Natural killer cell treated with Interleukin-12 subunit alpha and Interleukin-12 subunit beta and Interleukin-15 and Interleukin-18, amount 100 ng/mL, for 72 hours (primary cell): ENCODE results near the gene NYNRIN. TPM values are rescaled to one million over a fixed set of nuclear protein-coding genes. Genes with fewer than 3 reads are reported as not detected.

ENCODE experiments used
- ATAC-seq, 2 donors: fragments of 150-1000 bp; cut with Tn5 transposase in 1 of 2; sonication (Bioruptor Pico), chemical (Tn5 transposase) in 1 of 2; 2 replicates each; pipeline ENCODE4 v1.10.0; 2021
- DNase-seq: peaks from one replicate; pipeline ENCODE4 v3.0.0; 2022; ENCODE audit warnings: low spot score
- H3K27ac Mint-ChIP-seq, 2 donors: 1 replicate in 1 of 2; 2 replicates in 1 of 2; pipeline ENCODE4 v1.8.0; 2022; ENCODE audit warnings: mixed read lengths in 2 of 2, mild to moderate bottlenecking in 1 of 2, moderate library complexity in 1 of 2
- H3K27me3 Mint-ChIP-seq, 2 donors: 1 replicate in 1 of 2; 2 replicates in 1 of 2; pipeline ENCODE4 v1.8.0; 2022; ENCODE audit warnings: mixed read lengths in 2 of 2
- H3K36me3 Mint-ChIP-seq: one replicate; pipeline ENCODE4 v1.8.0; 2022; ENCODE audit warnings: mixed read lengths
- H3K4me1 Mint-ChIP-seq, 2 donors: 1 replicate in 1 of 2; 2 replicates in 1 of 2; pipeline ENCODE4 v1.8.0; 2022; ENCODE audit warnings: low read depth in 2 of 2, mixed read lengths in 2 of 2, mild to moderate bottlenecking in 1 of 2
- H3K4me3 Mint-ChIP-seq: one replicate; pipeline ENCODE4 v1.8.0; 2022; ENCODE audit warnings: mixed read lengths
- H3K9me3 Mint-ChIP-seq: 2 replicates; pipeline ENCODE4 v1.8.0; 2022; ENCODE audit warnings: mixed read lengths
- total RNA-seq, 2 donors: library from RNA; stranded (reverse); gene quantifications; one replicate each; pipeline ENCODE4 v1.2.3, GENCODE V29; 2022

NYNRIN gene
- total RNA-seq, 2 donors from 2014 or later = 0.11 TPM; not detected in 1

DNA sequence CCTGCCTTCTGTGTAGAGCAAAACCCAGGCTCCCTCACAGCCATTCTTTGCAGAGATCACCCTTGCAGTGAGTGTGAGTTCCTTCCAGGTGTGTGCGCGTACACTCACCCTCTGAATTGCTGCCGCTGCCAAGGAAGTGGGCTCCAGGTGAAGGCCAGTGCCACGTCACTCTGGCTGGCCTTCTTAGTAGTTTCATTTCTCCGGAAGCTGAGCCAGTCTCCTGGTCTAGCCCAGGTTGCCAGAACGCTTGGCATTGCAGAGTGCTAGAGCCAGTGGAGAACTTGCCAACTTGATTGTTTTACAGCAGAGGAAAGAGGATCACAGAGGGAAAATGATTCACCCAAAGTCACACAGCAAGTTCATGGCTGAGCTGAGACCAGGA lies 19.7 kb downstream of the NYNRIN start:
- Mint-ChIP-seq H3K9me3 (no peaks in the 10 kb centered on the region), H3K36me3 (no peaks in the 10 kb centered on the region), H3K27me3 (peaks cover 0 to 12% of the 10 kb centered on the region in 2 donors), H3K27ac (no peak overlapping the region), H3K4me1 (no peaks in the 10 kb centered on the region), H3K4me3 (no peak overlapping the region)
- DNase-seq (peak; percentile 56), ATAC-seq (no peak)

DNA sequence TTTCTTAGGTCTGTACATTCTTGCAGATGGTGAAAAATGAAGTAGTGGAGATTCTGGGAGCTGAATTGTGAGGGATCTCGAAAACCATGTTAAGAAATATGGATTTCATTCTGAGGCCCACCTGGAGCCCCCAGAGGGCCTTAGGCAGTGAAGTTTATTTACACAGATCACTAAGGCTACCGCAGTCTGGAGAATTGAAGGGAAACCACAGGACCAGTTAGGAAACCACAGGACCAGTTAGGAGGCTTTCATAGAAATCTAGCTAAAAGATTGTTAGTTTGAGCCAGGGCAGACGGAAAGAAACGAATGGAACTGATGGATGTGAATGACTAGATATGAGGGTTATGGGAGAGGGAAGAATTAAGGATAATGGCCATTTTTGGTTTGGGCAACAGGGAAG lies 23.5 kb downstream of the NYNRIN start:
- DNase-seq = no peak
- no peak overlapping the region for H3K27ac Mint-ChIP-seq
- H3K4me1 Mint-ChIP-seq = peaks cover 7 to 11% of the 10 kb centered on the region in 2 donors
- no peaks in the 10 kb centered on the region for H3K36me3 Mint-ChIP-seq
- no peaks in the 10 kb centered on the region for H3K9me3 Mint-ChIP-seq
- peaks cover 0 to 7% of the 10 kb centered on the region in 2 donors for H3K27me3 Mint-ChIP-seq
- no peak overlapping the region for H3K4me3 Mint-ChIP-seq
- ATAC-seq = peak in 1 of 2 donors; percentile 38

GRCh38 chr14:24422694-24423601 lies 24.1 kb downstream of the NYNRIN start:
- Mint-ChIP-seq H3K27me3 (peaks cover 0 to 7% of the 10 kb centered on the region in 2 donors), H3K4me1 (peaks cover 7 to 11% of the 10 kb centered on the region in 2 donors), H3K4me3 (no peak overlapping the region), H3K36me3 (no peaks in the 10 kb centered on the region), H3K9me3 (no peaks in the 10 kb centered on the region), H3K27ac (no peak overlapping the region)
- DNase-seq = no peak
- no peak for ATAC-seq

DNA sequence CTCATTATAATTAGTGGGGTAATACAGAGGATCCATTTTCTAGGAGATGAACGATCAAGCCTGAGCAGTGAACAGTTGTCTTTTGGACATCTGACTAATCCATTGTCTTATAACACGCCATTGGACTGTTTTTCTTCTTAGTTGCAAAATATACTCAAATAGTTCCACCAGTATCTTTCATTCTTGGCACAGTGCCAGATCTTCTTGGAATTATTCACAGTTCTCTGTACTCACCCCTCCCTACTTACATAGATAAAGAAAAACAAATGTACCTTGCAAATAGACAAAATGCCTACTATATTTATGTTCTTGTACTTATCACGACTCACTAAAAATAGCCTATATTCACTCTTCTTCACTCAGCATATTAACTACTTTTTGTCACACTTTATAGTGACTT lies 26.9 kb downstream of the NYNRIN start:
- ATAC-seq = no peak
- Mint-ChIP-seq H3K9me3 (no peaks in the 10 kb centered on the region), H3K4me1 (peaks cover 11 to 18% of the 10 kb centered on the region in 2 donors), H3K27ac (peak overlapping the region in 1 of 2 donors; percentile 24), H3K27me3 (no peaks in the 10 kb centered on the region), H3K4me3 (peak overlapping the region; percentile 3), H3K36me3 (no peaks in the 10 kb centered on the region)
- no peak for DNase-seq

GRCh38 chr14:24426150-24426911 lies 27.5 kb downstream of the NYNRIN start:
- H3K27me3 Mint-ChIP-seq = no peaks in the 10 kb centered on the region
- no peak overlapping the region for H3K4me3 Mint-ChIP-seq

DNA sequence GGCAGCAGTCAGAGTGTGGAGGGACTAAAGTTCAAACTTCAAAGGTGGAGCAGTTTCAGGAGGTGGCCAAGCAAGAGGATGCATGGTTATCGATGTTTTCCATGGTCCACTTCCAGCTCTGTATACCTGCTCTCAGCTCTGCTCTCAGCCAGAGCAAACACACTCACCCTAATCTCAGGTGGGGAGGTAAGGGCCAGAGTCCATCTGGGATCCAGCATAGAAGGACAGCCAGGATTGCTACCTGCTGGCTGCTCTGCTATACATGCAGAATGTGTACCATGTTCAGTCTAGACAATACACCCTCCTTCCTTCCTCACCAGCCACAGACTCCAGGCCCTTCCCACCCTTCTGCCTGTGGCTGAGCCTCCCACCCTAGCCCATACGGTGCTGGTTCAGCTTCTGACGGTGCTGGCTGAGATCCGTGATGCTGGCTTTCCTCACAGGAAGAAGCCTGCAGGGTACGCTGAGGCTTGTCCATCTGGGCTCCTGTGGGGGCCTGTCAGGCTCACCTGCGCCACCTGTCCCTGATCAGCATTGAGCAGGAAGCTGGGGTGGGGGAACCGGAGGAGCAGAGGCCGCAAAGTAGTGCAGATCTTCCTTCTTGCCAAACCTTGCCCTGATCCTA lies 28.2 kb downstream of the NYNRIN start:
- Mint-ChIP-seq H3K36me3 (no peaks in the 10 kb centered on the region), H3K9me3 (no peaks in the 10 kb centered on the region), H3K4me1 (peaks cover 23 to 30% of the 10 kb centered on the region in 2 donors), H3K4me3 (no peak overlapping the region), H3K27ac (no peak overlapping the region), H3K27me3 (no peaks in the 10 kb centered on the region)
- ATAC-seq (no peak), DNase-seq (no peak)

More at GRCh38 chr14:24426150-24426911, 27.5 kb downstream of the NYNRIN start:
- no peaks in the 10 kb centered on the region for H3K36me3 Mint-ChIP-seq
- DNase-seq (no peak), ATAC-seq (no peak)
- H3K27ac Mint-ChIP-seq = peak overlapping the region in 1 of 2 donors; percentile 24
- peaks cover 16 to 23% of the 10 kb centered on the region in 2 donors for H3K4me1 Mint-ChIP-seq
- H3K9me3 Mint-ChIP-seq = no peaks in the 10 kb centered on the region

GRCh38 chr14:24427537-24428508 lies 29.0 kb downstream of the NYNRIN start:
- DNase-seq = no peak
- no peaks in the 10 kb centered on the region for H3K27me3 Mint-ChIP-seq
- H3K4me1 Mint-ChIP-seq = peaks cover 24 to 32% of the 10 kb centered on the region in 2 donors
- H3K36me3 Mint-ChIP-seq = no peaks in the 10 kb centered on the region
- H3K4me3 Mint-ChIP-seq = peak overlapping the region; percentile 40
- peak overlapping the region; percentile 66 to 73 for H3K27ac Mint-ChIP-seq
- no peak for ATAC-seq
- H3K9me3 Mint-ChIP-seq = no peaks in the 10 kb centered on the region

DNA sequence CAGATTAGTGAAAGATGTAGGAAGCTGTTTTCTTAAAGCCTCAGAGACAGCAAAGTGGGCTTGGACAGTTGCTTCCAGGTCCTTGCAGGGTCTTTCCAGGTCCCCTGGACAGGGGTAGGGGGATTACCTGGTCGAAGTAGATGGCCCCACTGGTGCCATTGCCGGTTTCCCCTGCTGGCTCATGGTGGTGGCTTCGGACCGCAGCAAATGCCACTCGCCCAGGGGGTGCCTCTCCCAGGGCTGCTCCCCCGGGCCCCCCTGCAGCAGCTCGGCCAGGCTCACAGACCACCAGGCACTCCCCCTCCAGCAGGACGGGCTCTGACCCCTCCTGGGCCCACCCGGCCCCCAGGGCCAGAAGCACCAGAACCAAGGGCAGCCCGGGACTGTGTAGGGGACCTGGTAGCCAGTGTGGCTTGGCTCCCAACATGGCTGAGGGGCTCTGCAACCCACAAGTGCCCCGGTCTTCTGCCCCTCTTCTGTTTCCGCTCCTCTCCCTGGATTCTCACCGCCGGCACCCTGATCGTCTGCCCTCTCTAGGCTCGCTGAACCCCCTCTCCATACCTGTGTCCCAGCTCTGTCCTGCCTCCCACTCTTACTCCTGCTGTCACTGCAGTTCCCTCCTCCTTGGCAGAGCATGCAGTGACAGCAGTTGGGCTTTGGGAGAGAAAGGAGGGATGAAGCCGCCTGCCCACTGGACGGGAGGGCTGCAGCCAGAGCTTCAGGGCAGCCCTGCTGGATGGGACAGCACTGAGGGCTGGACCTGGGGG lies 30.0 kb downstream of the NYNRIN start:
- Mint-ChIP-seq H3K27me3 (no peaks in the 10 kb centered on the region), H3K27ac (peak overlapping the region; percentile 90 to 94), H3K9me3 (no peaks in the 10 kb centered on the region), H3K36me3 (peaks cover 8% of the 10 kb centered on the region), H3K4me1 (peaks cover 24 to 37% of the 10 kb centered on the region in 2 donors), H3K4me3 (peak overlapping the region; percentile 84)
- DNase-seq (no peak), ATAC-seq (no peak)

DNA sequence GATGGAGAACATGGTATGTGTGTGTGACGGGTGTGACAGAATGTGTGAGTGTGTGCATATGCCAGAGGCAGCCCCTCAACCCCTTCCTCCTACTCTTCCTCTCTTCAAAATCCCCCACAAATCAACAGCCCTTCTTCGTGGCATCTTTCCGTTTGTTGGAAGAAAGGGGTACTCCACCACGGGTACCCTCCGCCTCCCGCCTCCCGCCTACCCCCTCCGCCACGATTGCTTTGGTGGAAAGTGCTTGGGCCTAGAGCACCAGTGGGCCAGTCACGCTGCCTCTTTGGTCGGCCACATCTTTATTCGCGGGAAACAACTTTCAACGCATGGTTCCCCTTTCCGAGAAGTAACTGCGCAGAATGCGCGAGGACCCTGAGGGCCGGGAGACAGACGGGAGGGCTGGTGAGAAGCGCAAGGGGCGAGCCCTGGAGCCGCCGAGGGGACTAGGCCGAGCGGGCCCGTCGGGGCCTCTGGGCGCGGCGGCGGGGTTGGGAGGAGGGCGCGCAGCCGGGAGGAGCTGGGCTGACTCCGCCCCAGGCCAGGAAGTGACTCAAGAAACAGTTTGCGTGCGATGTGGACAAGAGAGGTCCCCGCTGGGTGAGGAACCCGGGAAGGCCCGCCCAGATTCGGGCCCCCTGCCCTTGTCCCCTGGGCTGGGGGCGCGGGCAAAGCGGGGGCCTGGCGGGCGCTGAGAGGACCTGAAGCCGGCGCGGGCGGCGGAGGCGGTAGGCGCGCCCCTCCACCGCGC lies 30.8 kb downstream of the NYNRIN start, which contains the start of the genes CBLN3 and KHNYN:
Gene CBLN3, minus strand, starts transcription at position 274 of the 748 bp plus-strand sequence. CDS start 614 bp downstream, outside the sequence.
Gene KHNYN, plus strand, starts transcription at position 560 of the 748 bp plus-strand sequence. CDS start 777 bp downstream, outside the sequence.
- Mint-ChIP-seq H3K27me3 (no peaks in the 10 kb centered on the region), H3K9me3 (no peaks in the 10 kb centered on the region), H3K4me3 (peak within 1 kb of the TSS; percentile 88), H3K4me1 (peaks cover 24 to 38% of the 10 kb centered on the region in 2 donors), H3K27ac (peak within 1 kb of the TSS; percentile 90 to 94), H3K36me3 (peaks cover 8% of the 10 kb centered on the region)
- ATAC-seq (peak; percentile 90 to 93), DNase-seq (peak; percentile 92)

DNA sequence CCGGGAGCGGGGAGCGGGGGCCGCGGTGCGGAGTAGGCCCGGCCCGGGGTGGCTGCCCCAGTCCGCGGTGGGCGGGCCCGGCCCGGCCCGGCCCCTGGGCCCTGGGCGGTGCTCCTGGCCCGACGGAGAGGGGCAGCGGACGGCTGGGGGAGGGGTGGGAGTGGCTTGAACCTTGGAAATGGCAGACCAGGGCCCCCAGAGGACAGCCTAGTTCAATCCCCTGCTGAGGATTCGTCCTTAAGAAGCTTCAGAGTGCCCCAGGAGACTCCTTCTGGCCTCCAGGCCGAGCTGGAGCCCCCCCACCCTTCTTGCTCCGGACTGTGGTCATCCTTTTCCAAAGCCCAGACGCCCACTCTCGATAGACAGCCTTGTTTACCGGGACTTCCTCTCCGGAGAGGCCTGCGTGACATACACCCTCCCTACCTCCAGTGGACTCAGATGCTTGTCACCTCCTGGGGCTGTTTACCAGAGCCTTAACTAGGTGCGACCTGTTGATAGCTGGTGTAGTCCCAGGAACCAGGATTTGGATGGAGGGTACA lies 31.4 kb downstream of the NYNRIN start:
- Mint-ChIP-seq H3K9me3 (no peaks in the 10 kb centered on the region), H3K27ac (peak overlapping the region; percentile 90 to 92), H3K36me3 (peaks cover 8% of the 10 kb centered on the region), H3K4me3 (peak overlapping the region; percentile 88), H3K27me3 (no peaks in the 10 kb centered on the region), H3K4me1 (peaks cover 27 to 43% of the 10 kb centered on the region in 2 donors)
- ATAC-seq (peak; percentile 84 to 85), DNase-seq (peak; percentile 81)
